HEK293 (cell line): ENCODE results near the gene GNPNAT1.

Source experiments
- CTCF ChIA-PET: fragments of 350-600 bp; formaldehyde crosslinking; extraction: SDS; loops from one replicate; lab custom pipeline; 2021; ENCODE audit warnings: antibody characterized with exemption; lab: Yijun Ruan, JAX
- POLR2A ChIA-PET: fragments of 300-600 bp; formaldehyde crosslinking; extraction: SDS; loops from one replicate; lab custom pipeline; 2020; ENCODE audit warnings: antibody characterized with exemption, inconsistent platforms; lab: Yijun Ruan, JAX
- H3K27ac ChIP-seq: fragments of 200-500 bp; sonication (Bioruptor generic); 2 replicates; pipeline ENCODE4 v1.5.1; 2014; ENCODE audit warnings: low read depth, low read length, control low read depth, inconsistent platforms; ENCODE audit errors: extremely low read depth
- H3K36me3 ChIP-seq, 2 experiments: fragments of 200-500 bp in 1 of 2; sonication (Bioruptor generic) in 1 of 2; 1 replicate in 1 of 2; 2 replicates in 1 of 2; pipeline ENCODE4 v1.5.1; 2014 to 2017; ENCODE audit warnings: inconsistent platforms in 2 of 2, low read length in 2 of 2; ENCODE audit not compliant: control insufficient read depth in 2 of 2, insufficient read depth in 1 of 2
- H3K4me1 ChIP-seq: fragments of 200-500 bp; sonication (Bioruptor generic); 2 replicates; pipeline ENCODE4 v1.5.1; 2014; ENCODE audit warnings: mild to moderate bottlenecking, low read length, inconsistent platforms; ENCODE audit not compliant: control insufficient read depth, insufficient read depth
- H3K4me3 ChIP-seq: 2 replicates; pipeline ENCODE4 v1.5.1; 2011; ENCODE audit warnings: low read depth, mild to moderate bottlenecking, control low read depth, low read length, moderate library complexity
- H3K9me3 ChIP-seq: fragments of 200-500 bp; sonication (Bioruptor generic); 2 replicates; pipeline ENCODE4 v1.5.1; 2014; ENCODE audit warnings: low read depth, low read length, inconsistent platforms; ENCODE audit not compliant: control insufficient read depth, insufficient read depth
- HOXC10 ChIP-seq: sonication (generic); formaldehyde crosslinking; IDR thresholded peaks from 2 replicates; pipeline ENCODE4 v1.8.1; 2023; ENCODE audit warnings: mild to moderate bottlenecking, missing genetic modification reagents
- HOXD13 ChIP-seq: sonication (generic); formaldehyde crosslinking; IDR thresholded peaks from 2 replicates; pipeline ENCODE4 v1.8.0; 2022; ENCODE audit warnings: missing genetic modification reagents, borderline replicate concordance
- INSM2 ChIP-seq: fragments of 450-650 bp; formaldehyde crosslinking; IDR thresholded peaks from 2 replicates; pipeline ENCODE4 v1.5.1; 2016; ENCODE audit warnings: missing biosample characterization, missing genetic modification characterization
- OVOL3 ChIP-seq: fragments of 450-650 bp; formaldehyde crosslinking; IDR thresholded peaks from 2 replicates; pipeline ENCODE4 v1.5.1; 2016; ENCODE audit warnings: missing biosample characterization, missing genetic modification characterization
- REST ChIP-seq: fragments of 450-650 bp; formaldehyde crosslinking; IDR thresholded peaks from 2 replicates; pipeline ENCODE4 v1.5.1; 2016; ENCODE audit warnings: missing biosample characterization, missing genetic modification characterization
- SP3 ChIP-seq: fragments of 450-650 bp; formaldehyde crosslinking; IDR thresholded peaks from 2 replicates; pipeline ENCODE4 v1.5.1; 2016; ENCODE audit warnings: missing biosample characterization, missing genetic modification characterization
- ZBTB20 ChIP-seq: fragments of 450-650 bp; formaldehyde crosslinking; IDR thresholded peaks from 2 replicates; pipeline ENCODE4 v1.5.1; 2016; ENCODE audit warnings: missing biosample characterization, missing genetic modification characterization
- ZIC2 ChIP-seq: fragments of 450-650 bp; formaldehyde crosslinking; IDR thresholded peaks from 2 replicates; pipeline ENCODE4 v1.5.1; 2016; ENCODE audit warnings: missing biosample characterization, missing genetic modification characterization
- ZNF169 ChIP-seq: fragments of 450-650 bp; formaldehyde crosslinking; IDR thresholded peaks from 2 replicates; pipeline ENCODE4 v1.5.1; 2016; ENCODE audit warnings: missing biosample characterization, missing genetic modification characterization
- ZNF24 ChIP-seq: fragments of 450-650 bp; formaldehyde crosslinking; IDR thresholded peaks from 2 replicates; pipeline ENCODE4 v1.5.1; 2016; ENCODE audit warnings: missing biosample characterization, missing genetic modification characterization
- ZNF302 ChIP-seq: fragments of 450-650 bp; formaldehyde crosslinking; IDR thresholded peaks from 2 replicates; pipeline ENCODE4 v1.5.1; 2016; ENCODE audit warnings: missing biosample characterization, missing genetic modification characterization, low read depth
- ZNF398 ChIP-seq: fragments of 450-650 bp; formaldehyde crosslinking; IDR thresholded peaks from 2 replicates; pipeline ENCODE4 v1.5.1; 2017; ENCODE audit warnings: missing biosample characterization, missing genetic modification characterization
- ZNF416 ChIP-seq: fragments of 450-650 bp; formaldehyde crosslinking; IDR thresholded peaks from 2 replicates; pipeline ENCODE4 v1.5.1; 2016; ENCODE audit warnings: missing biosample characterization, missing genetic modification characterization
- ZNF433 ChIP-seq: fragments of 450-650 bp; formaldehyde crosslinking; IDR thresholded peaks from 2 replicates; pipeline ENCODE4 v1.5.1; 2016; ENCODE audit warnings: missing biosample characterization, missing genetic modification characterization, low read depth
- ZNF518A ChIP-seq: fragments of 450-650 bp; formaldehyde crosslinking; conservative IDR thresholded peaks from 2 replicates; pipeline ENCODE4 v1.5.1; 2016; ENCODE audit warnings: low read depth, missing biosample characterization, missing genetic modification characterization
- ZNF610 ChIP-seq: fragments of 450-650 bp; formaldehyde crosslinking; IDR thresholded peaks from 2 replicates; pipeline ENCODE4 v1.5.1; 2016; ENCODE audit warnings: missing biosample characterization, missing genetic modification characterization, borderline replicate concordance
- ZNF670 ChIP-seq: fragments of 450-650 bp; formaldehyde crosslinking; IDR thresholded peaks from 2 replicates; pipeline ENCODE4 v1.5.1; 2016; ENCODE audit warnings: missing biosample characterization, missing genetic modification characterization, low read depth
- ZNF677 ChIP-seq: fragments of 450-650 bp; IDR thresholded peaks from 2 replicates; pipeline ENCODE4 v1.5.0; 2018; ENCODE audit warnings: missing biosample characterization, mild to moderate bottlenecking, missing genetic modification characterization, moderate library complexity
- ZNF792 ChIP-seq: fragments of 450-650 bp; formaldehyde crosslinking; IDR thresholded peaks from 2 replicates; pipeline ENCODE4 v1.5.1; 2016; ENCODE audit warnings: missing biosample characterization, missing genetic modification characterization
- ZNF837 ChIP-seq: fragments of 450-650 bp; formaldehyde crosslinking; IDR thresholded peaks from 2 replicates; pipeline ENCODE4 v1.5.1; 2016; ENCODE audit warnings: missing biosample characterization, missing genetic modification characterization
- ZSCAN30 ChIP-seq: fragments of 450-650 bp; IDR thresholded peaks from 2 replicates; pipeline ENCODE4 v1.5.1; 2018; ENCODE audit warnings: missing biosample characterization, mild to moderate bottlenecking, missing genetic modification characterization, moderate library complexity

Gene GNPNAT1

GRCh38 chr14:52791223-52792096 is at the start of gene GNPNAT1 (continued):
- TF ChIP-seq REST (tag by site-specific recombination), result peak; percentile 48
- TF ChIP-seq ZNF398 (tag by site-specific recombination), result peak; percentile 68; the same call in 1 of the 2 replicates
- TF ChIP-seq ZNF610 (tag by site-specific recombination), result peak; percentile 28; the same call in 1 of the 2 replicates
- TF ChIP-seq ZNF416 (tag by site-specific recombination), result no peak
- TF ChIP-seq ZNF302 (tag by site-specific recombination), result no peak

GRCh38 chr14:52840877-52841276 is 49.5 kb upstream of the GNPNAT1 start:
- Histone ChIP-seq H3K36me3 (no peaks in the 10 kb centered on the region), H3K27ac (no peak overlapping the region), H3K9me3 (no peaks in the 10 kb centered on the region), H3K4me1 (peaks cover 3% of the 10 kb centered on the region; the same call in 1 of the 2 replicates), H3K4me3 (no peak overlapping the region)
- TF ChIP-seq SP3 (no peak), ZBTB20 (peak; percentile 85), ZSCAN30 (peak; percentile 36; the same call in 1 of the 2 replicates)
- ChIA-PET CTCF (interaction anchor here (0.6 to 1.4 kb wide), 2 partner anchors 11 to 18 kb away, joined by 5 read pairs; no protein-coding TSS in a partner anchor), POLR2A (no interaction called here)

GRCh38 chr14:52837451-52837850 is 46.0 kb upstream of the GNPNAT1 start:
- CTCF ChIA-PET, result interaction anchor here (1.0 kb wide), 1 partner anchor 13 kb away, joined by 3 read pairs; no protein-coding TSS in a partner anchor
- Histone ChIP-seq H3K27ac (no peak overlapping the region), H3K9me3 (no peaks in the 10 kb centered on the region), H3K4me3 (no peak overlapping the region), H3K4me1 (peaks cover 18% of the 10 kb centered on the region), H3K36me3 (no peaks in the 10 kb centered on the region)
- POLR2A ChIA-PET, result no interaction called here
- TF ChIP-seq ZIC2 (tag by site-specific recombination), result no peak
- TF ChIP-seq ZNF169 (tag by site-specific recombination), result no peak
- TF ChIP-seq ZNF670, result no peak
- TF ChIP-seq ZNF837 (tag by site-specific recombination), result no peak
- no peak for TF ChIP-seq HOXC10 (CRISPR knock-in tag)
- TF ChIP-seq ZBTB20, result no peak
- TF ChIP-seq ZNF24 (tag by site-specific recombination), result no peak
- no peak for TF ChIP-seq ZNF433 (tag by site-specific recombination)
- no peak for TF ChIP-seq HOXD13 (CRISPR knock-in tag)
- TF ChIP-seq ZNF518A, result no peak
- TF ChIP-seq INSM2 (tag by site-specific recombination), result no peak
- TF ChIP-seq ZNF792, result no peak
- no peak for TF ChIP-seq OVOL3 (tag by site-specific recombination)
- TF ChIP-seq ZNF677 (tag by site-specific recombination), result no peak
